Testis (tissue), 3 donors: ENCODE measurements around the gene PHYKPL. TPM values are rescaled to one million over a fixed set of nuclear protein-coding genes. Genes with fewer than 3 reads are reported as not detected.

ENCODE experiments used
- DNase-seq: peaks from one replicate; pipeline ENCODE4 v3.0.0-alpha.2; 2019
- H3K27ac ChIP-seq, 2 donors: fragments of 200-600 bp; sonication (generic); one replicate each; pipeline ENCODE4 v1.5.1; 2019
- H3K27me3 ChIP-seq: fragments of 200-600 bp; sonication (generic); one replicate; pipeline ENCODE4 v1.5.1; 2019
- H3K36me3 ChIP-seq: fragments of 200-600 bp; sonication (generic); one replicate; pipeline ENCODE4 v1.5.1; 2017; ENCODE audit warnings: low read depth; ENCODE audit errors: missing control alignments
- H3K4me1 ChIP-seq: fragments of 200-600 bp; sonication (generic); one replicate; pipeline ENCODE4 v1.5.1; 2019
- H3K4me3 ChIP-seq, 2 donors: fragments of 200-600 bp; sonication (generic); one replicate each; pipeline ENCODE4 v1.5.1; 2017 to 2019
- H3K9me3 ChIP-seq: fragments of 200-600 bp; sonication (generic); one replicate; pipeline ENCODE4 v1.5.1; 2017
- CTCF ChIP-seq, 3 experiments: fragments of 450-650 bp in 2 of 3; fragments of 200-600 bp in 1 of 3; sonication (generic) in 1 of 3; IDR thresholded peaks; one replicate each; pipeline ENCODE4 v1.5.1; 2016 to 2019; ENCODE audit warnings: antibody characterized with exemption in 3 of 3, mild to moderate bottlenecking in 2 of 3, moderate library complexity in 1 of 3
- POLR2A ChIP-seq: fragments of 450-650 bp; IDR thresholded peaks from one replicate; pipeline ENCODE4 v1.6.1; 2017; ENCODE audit warnings: antibody characterized with exemption, mild to moderate bottlenecking, moderate library complexity
- WGBS, 2 donors: methylation state at CpG; one replicate each; pipeline ENCODE4 v1.1.5; 2018; 5-methylcytosine and 5-hydroxymethylcytosine counted together
- intact Hi-C: fragments of 100-400 bp; cut with DNase I; formaldehyde crosslinking; loops from one replicate; pipeline ENCODE4 v1.15.1; 2023; ENCODE audit warnings: low total_unique reads
- polyA plus RNA-seq: library from polyadenylated mRNA; stranded (reverse); fragments of 350-450 nt; fragmentation: Illumina TruSeq; extraction: RNeasy Lipid Tissue Mini Kit (QIAGEN cat#74804); gene quantifications from one replicate; pipeline ENCODE4 v1.2.3, GENCODE V29; 2014; ENCODE audit warnings: low read depth, low replicate concordance; ENCODE audit not compliant: insufficient read depth
- total RNA-seq, 2 donors: library from RNA; depleted of rRNA; stranded (reverse); fragments of >200 nt; gene quantifications; one replicate each; pipeline ENCODE4 v1.2.3, GENCODE V29; 2016

The PHYKPL gene
- total and polyA plus RNA-seq, 3 donors from 2014 or later, result 81.7 to 122 (median 121) TPM

- Histone ChIP-seq H3K27me3 (no peaks in the 10 kb centered on the region), H3K27ac (no peak overlapping the region), H3K4me3 (no peak overlapping the region), H3K9me3 (no peaks in the 10 kb centered on the region), H3K4me1 (peaks cover 4% of the 10 kb centered on the region), H3K36me3 (no peaks in the 10 kb centered on the region)
- DNase-seq, result no peak
- intact Hi-C loops, result no loop called here
- no peak for TF ChIP-seq CTCF (IDR thresholded peaks at IDR 0.05)
- no peak for TF ChIP-seq POLR2A
- 95 to 96% methylated on average over 2 to 6 of the region's 6 CpGs for WGBS, 2 donors
These were observed 18.3 kb downstream of the PHYKPL start for GRCh38 chr5:178214160-178214803.

- H3K27ac ChIP-seq, result no peak overlapping the region
- no peak for DNase-seq
- WGBS, 2 donors, result 80 to 87% methylated on average over 8 of the region's 8 CpGs
- no peaks in the 10 kb centered on the region for H3K27me3 ChIP-seq
- peaks cover 4% of the 10 kb centered on the region for H3K4me1 ChIP-seq
- no peaks in the 10 kb centered on the region for H3K36me3 ChIP-seq
- no peak for TF ChIP-seq CTCF (IDR thresholded peaks at IDR 0.05)
- TF ChIP-seq POLR2A, result no peak
- H3K9me3 ChIP-seq, result no peaks in the 10 kb centered on the region
- no peak overlapping the region for H3K4me3 ChIP-seq
- intact Hi-C loops, result no loop called here
These were observed 18.9 kb downstream of the PHYKPL start for GRCh38 chr5:178213748-178214151.

- 49 to 72% methylated on average over 2 to 4 of the region's 4 CpGs for WGBS, 2 donors
- intact Hi-C loops, result no loop called here
- H3K4me3 ChIP-seq, result no peak overlapping the region
- peaks cover 4% of the 10 kb centered on the region for H3K4me1 ChIP-seq
- H3K27me3 ChIP-seq, result no peaks in the 10 kb centered on the region
- H3K9me3 ChIP-seq, result no peaks in the 10 kb centered on the region
- no peak overlapping the region for H3K27ac ChIP-seq
- H3K36me3 ChIP-seq, result no peaks in the 10 kb centered on the region
- TF ChIP-seq CTCF (IDR thresholded peaks at IDR 0.05), result no peak
- TF ChIP-seq POLR2A, result no peak
- no peak for DNase-seq
These were observed 19.6 kb downstream of the PHYKPL start for GRCh38 chr5:178213003-178213461.

- WGBS, 2 donors, result 88 to 100% methylated on average over 2 to 3 of the region's 3 CpGs
- Histone ChIP-seq H3K4me1 (peaks cover 7% of the 10 kb centered on the region), H3K4me3 (no peak overlapping the region), H3K36me3 (no peaks in the 10 kb centered on the region), H3K27me3 (no peaks in the 10 kb centered on the region), H3K27ac (no peak overlapping the region), H3K9me3 (no peaks in the 10 kb centered on the region)
- TF ChIP-seq POLR2A, result no peak
- no peak for TF ChIP-seq CTCF (IDR thresholded peaks at IDR 0.05)
- DNase-seq, result no peak
- intact Hi-C loops, result no loop called here
These were observed 20.2 kb downstream of the PHYKPL start for GRCh38 chr5:178212241-178213002.
